ENCODE measurements around the gene ELOA. TPM values are rescaled to one million over a fixed set of nuclear protein-coding genes. Genes with fewer than 3 reads are reported as not detected.
"Not testable (repeated sequence)": the region's sequence is repeated elsewhere in the genome, so short reads cannot be mapped to it uniquely, and the experiment has no call there.

Gene ELOA
- total RNA-seq, 1 donor: 11.0 TPM

GRCh38 chr1:23798662-23799142 is 55.4 kb downstream of the ELOA start:
- DNase-seq (ENCODE audit: low read depth in 2 of 3, low spot score in 2 of 3): no peak

- DNase-seq (ENCODE audit: low read depth in 2 of 3, low spot score in 2 of 3): no peak
These were observed 55.9 kb downstream of the ELOA start for GRCh38 chr1:23799255-23799569.

GRCh38 chr1:23799570-23800399 is 56.5 kb downstream of the ELOA start:
- DNase-seq (ENCODE audit: low read depth in 2 of 3, low spot score in 2 of 3): no peak

- peak; percentile 97 to 98 (median 98) for DNase-seq (ENCODE audit: low read depth in 2 of 3, low spot score in 2 of 3)
These were observed 57.4 kb downstream of the ELOA start, which contains the start of gene GALE for GRCh38 chr1:23800400-23801337. TSS of gene GALE (minus strand) at chr1:23800754. CDS start at chr1:23799007, 1,747 bp downstream.

GRCh38 chr1:23801338-23801748 is 58.1 kb downstream of the ELOA start:
- DNase-seq (ENCODE audit: low read depth in 2 of 3, low spot score in 2 of 3): no peak

- no peak for DNase-seq (ENCODE audit: low read depth in 2 of 3, low spot score in 2 of 3)
These were observed 58.6 kb downstream of the ELOA start for GRCh38 chr1:23801876-23802275.

GRCh38 chr1:23802809-23803342 is 59.6 kb downstream of the ELOA start:
- not testable (repeated sequence) for DNase-seq (ENCODE audit: low read depth in 2 of 3, low spot score in 2 of 3)

GRCh38 chr1:23803674-23804073 is 60.4 kb downstream of the ELOA start:
- DNase-seq (ENCODE audit: low read depth in 2 of 3, low spot score in 2 of 3): no peak

- DNase-seq (ENCODE audit: low read depth in 2 of 3, low spot score in 2 of 3): peak in 1 of 3 donors; percentile 29
These were observed 61.0 kb downstream of the ELOA start for GRCh38 chr1:23804183-23804835.

- DNase-seq (ENCODE audit: low read depth in 2 of 3, low spot score in 2 of 3): no peak
These were observed 61.8 kb downstream of the ELOA start for GRCh38 chr1:23805025-23805424.

GRCh38 chr1:23806280-23806679 is 63.0 kb downstream of the ELOA start:
- DNase-seq (ENCODE audit: low read depth in 2 of 3, low spot score in 2 of 3): no peak

GRCh38 chr1:23807453-23807852 is 64.2 kb downstream of the ELOA start:
- DNase-seq (ENCODE audit: low read depth in 2 of 3, low spot score in 2 of 3): peak in 1 of 3 donors; percentile 71

- peak; percentile 47 to 94 (median 88) for DNase-seq (ENCODE audit: low read depth in 2 of 3, low spot score in 2 of 3)
These were observed 66.5 kb downstream of the ELOA start for GRCh38 chr1:23809751-23810171.

- DNase-seq (ENCODE audit: low read depth in 2 of 3, low spot score in 2 of 3): peak in 2 of 3 donors; percentile 88 to 94
These were observed 67.7 kb downstream of the ELOA start for GRCh38 chr1:23810818-23811540.

Other genes starting within 250 kb of the ELOA start
- gene E2F2, start 212.2 kb upstream of the ELOA start, total RNA-seq: 2.4 TPM
- gene ID3, start 184.0 kb upstream of the ELOA start, total RNA-seq: 186 TPM
- 846 TPM for gene RPL11, start 51.7 kb upstream of the ELOA start, total RNA-seq
- 34.5 TPM for gene PITHD1, start 34.9 kb downstream of the ELOA start, total RNA-seq
- 75.9 TPM for gene LYPLA2, start 47.7 kb downstream of the ELOA start, total RNA-seq
- gene GALE, start 57.3 kb downstream of the ELOA start, total RNA-seq: 12.4 TPM
- 31.8 TPM for gene HMGCL, start 82.0 kb downstream of the ELOA start, total RNA-seq
- gene FUCA1, start 124.8 kb downstream of the ELOA start, total RNA-seq: 18.9 TPM
- 1.3 TPM for gene CNR2, start 169.9 kb downstream of the ELOA start, total RNA-seq
- gene PNRC2, start 216.4 kb downstream of the ELOA start, total RNA-seq: 121 TPM
- gene SRSF10, start 236.9 kb downstream of the ELOA start, total RNA-seq: 113 TPM